SK-N-SH (cell line): Measurements from ENCODE around the gene GBP1.
"Not testable (repeated sequence)": the region's sequence is repeated elsewhere in the genome, so short reads cannot be mapped to it uniquely, and the experiment has no call there.

Experiments
- POLR2AphosphoS5 ChIP-seq: IDR thresholded peaks from 2 replicates; pipeline ENCODE4 v1.6.1; 2012; ENCODE audit warnings: low read depth, low read length
- RAD21 ChIP-seq: IDR thresholded peaks from 2 replicates; pipeline ENCODE4 v1.6.1; 2012; ENCODE audit warnings: mild to moderate bottlenecking, low read length
- RFX5 ChIP-seq: IDR thresholded peaks from 2 replicates; pipeline ENCODE4 v1.6.1; 2012; ENCODE audit warnings: mild to moderate bottlenecking, improper control_type of control experiment, low read length
- SMC3 ChIP-seq: IDR thresholded peaks from 2 replicates; pipeline ENCODE4 v1.6.1; 2012; ENCODE audit warnings: low read depth, low read length, improper control_type of control experiment
- TCF12 ChIP-seq: IDR thresholded peaks from 2 replicates; pipeline ENCODE4 v1.4.0; 2012
- TF ChIP-seq, protein P1 (sequence below): fragments of 200-600 bp; sonication (generic); IDR thresholded peaks from 2 replicates; pipeline ENCODE4 v1.6.1; 2017; ENCODE audit warnings: antibody characterized with exemption, mild to moderate bottlenecking, moderate library complexity
- TF ChIP-seq, protein P2 (sequence below): IDR thresholded peaks from 2 replicates; pipeline ENCODE4 v1.4.0; 2012; ENCODE audit warnings: low read depth

DNA sequence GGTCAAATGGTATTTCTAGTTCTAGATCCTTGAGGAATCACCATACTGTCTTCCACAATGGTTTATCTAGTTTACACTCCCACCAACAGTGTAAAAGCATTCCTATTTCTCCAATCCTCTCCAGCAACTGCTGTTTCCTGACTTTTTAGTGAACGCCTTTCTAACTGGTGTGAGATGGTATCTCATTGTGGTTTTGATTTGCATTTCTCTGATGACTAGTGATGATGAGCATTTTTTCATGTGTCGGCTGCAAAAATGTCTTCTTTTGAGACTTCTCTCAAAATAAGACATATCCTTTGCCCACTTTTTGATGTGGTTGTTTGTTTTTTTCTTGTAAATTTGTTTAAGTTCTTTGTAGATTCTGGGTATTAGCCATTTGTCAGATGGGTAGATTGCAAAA lies 36.0 kb downstream of the GBP1 start:
- TF ChIP-seq, protein P1, sequence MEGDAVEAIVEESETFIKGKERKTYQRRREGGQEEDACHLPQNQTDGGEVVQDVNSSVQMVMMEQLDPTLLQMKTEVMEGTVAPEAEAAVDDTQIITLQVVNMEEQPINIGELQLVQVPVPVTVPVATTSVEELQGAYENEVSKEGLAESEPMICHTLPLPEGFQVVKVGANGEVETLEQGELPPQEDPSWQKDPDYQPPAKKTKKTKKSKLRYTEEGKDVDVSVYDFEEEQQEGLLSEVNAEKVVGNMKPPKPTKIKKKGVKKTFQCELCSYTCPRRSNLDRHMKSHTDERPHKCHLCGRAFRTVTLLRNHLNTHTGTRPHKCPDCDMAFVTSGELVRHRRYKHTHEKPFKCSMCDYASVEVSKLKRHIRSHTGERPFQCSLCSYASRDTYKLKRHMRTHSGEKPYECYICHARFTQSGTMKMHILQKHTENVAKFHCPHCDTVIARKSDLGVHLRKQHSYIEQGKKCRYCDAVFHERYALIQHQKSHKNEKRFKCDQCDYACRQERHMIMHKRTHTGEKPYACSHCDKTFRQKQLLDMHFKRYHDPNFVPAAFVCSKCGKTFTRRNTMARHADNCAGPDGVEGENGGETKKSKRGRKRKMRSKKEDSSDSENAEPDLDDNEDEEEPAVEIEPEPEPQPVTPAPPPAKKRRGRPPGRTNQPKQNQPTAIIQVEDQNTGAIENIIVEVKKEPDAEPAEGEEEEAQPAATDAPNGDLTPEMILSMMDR = not testable (repeated sequence)
- TF ChIP-seq SMC3, POLR2AphosphoS5, RFX5, RAD21, TCF12: not testable (repeated sequence)
- TF ChIP-seq, protein P2, sequence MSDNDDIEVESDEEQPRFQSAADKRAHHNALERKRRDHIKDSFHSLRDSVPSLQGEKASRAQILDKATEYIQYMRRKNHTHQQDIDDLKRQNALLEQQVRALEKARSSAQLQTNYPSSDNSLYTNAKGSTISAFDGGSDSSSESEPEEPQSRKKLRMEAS = not testable (repeated sequence)
